Amygdala (tissue), 56 donors: Measurements from ENCODE around the gene ACHE.
"Not testable (repeated sequence)": the region's sequence is repeated elsewhere in the genome, so short reads cannot be mapped to it uniquely, and the experiment has no call there.

ENCODE experiments used
- DNase-seq, 56 donors: peaks; one replicate each; lab custom pipeline; 2025; lab: John Stamatoyannopoulos, UW

ACHE gene

DNA sequence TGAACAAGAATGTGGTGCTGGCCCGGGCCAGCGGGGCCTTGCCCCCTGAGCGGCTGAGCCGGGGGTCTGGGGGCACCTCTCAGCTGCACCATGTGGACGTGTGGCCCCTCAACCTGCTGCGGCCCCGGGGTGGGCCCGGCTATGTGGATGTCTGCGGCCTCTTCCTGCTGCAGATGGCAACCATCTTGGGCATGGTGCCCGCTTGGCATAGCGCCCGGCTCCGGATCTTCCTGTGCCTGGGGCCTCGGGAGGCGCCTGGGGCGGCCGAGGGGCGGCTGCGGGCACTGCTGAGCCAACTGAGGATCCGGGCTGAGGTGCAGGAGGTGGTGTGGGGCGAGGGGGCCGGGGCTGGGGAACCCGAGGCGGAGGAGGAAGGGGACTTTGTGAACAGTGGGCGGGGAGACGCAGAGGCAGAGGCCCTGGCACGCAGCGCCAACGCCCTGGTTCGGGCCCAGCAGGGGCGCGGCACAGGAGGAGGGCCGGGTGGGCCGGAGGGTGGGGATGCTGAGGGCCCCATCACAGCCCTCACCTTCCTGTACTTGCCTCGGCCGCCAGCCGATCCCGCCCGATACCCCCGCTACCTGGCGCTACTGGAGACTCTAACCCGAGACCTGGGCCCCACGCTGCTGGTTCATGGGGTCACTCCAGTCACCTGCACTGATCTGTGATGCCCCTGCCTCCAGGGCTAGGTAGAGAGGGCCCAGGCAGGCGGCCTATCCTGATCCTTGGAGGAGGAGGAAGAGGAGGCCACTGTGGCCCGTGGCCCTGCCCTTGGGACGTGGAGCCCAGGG is 29.6 kb downstream of the ACHE start:
- peak in 55 of 56 donors; percentile 27 to 94 (median 69) for DNase-seq

DNA sequence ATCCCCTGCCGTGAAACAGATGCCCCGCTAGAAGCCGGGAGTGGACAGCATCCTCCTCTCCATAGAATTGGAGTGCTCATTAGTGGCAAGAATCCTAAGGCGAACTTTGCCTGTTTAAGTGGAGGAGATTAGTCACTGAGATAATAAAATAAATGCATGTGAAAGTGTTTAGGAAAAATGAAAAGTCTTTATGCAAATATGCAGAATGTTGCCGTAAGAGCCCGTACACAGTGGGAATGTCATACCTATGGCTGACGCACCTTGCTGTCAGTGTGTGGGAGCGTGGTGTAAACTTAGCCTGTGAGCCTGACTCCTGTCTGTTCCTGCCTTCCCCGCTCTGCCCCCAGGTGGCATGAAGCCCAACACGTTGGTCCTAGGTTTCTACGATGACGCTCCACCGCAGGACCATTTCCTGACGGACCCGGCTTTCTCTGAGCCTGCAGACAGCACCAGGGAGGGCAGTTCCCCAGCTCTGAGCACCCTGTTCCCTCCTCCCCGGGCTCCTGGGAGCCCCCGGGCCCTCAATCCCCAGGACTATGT is 30.2 kb downstream of the ACHE start:
- DNase-seq: no peak

DNA sequence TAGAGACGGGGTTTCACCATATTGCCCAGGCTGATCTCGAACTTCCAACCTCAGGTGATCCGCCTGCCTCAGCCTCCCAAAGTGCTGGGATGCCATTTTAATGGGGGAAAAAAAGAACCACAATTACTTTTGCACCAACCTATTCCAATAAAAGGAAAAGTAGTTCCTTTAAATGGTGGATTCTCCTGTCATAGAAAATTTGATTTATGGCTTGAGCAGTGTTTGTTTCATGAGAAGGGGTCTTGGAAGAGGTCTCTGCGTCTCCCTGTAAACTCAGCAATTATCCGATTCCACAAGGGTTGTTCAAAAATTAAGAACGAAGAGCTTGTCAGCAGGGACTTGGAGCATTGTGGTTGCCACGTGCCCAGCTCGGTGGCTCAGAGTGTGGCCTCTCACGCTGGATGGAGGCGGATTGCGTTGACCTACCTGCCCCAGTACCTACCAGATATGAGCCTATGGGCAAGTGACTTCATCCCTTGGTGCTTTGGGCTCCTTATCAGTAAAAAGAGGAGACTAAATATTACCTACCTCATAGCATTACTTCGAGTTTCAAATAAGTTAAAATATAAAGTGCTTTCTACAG is 31.3 kb downstream of the ACHE start:
- DNase-seq: no peak

DNA sequence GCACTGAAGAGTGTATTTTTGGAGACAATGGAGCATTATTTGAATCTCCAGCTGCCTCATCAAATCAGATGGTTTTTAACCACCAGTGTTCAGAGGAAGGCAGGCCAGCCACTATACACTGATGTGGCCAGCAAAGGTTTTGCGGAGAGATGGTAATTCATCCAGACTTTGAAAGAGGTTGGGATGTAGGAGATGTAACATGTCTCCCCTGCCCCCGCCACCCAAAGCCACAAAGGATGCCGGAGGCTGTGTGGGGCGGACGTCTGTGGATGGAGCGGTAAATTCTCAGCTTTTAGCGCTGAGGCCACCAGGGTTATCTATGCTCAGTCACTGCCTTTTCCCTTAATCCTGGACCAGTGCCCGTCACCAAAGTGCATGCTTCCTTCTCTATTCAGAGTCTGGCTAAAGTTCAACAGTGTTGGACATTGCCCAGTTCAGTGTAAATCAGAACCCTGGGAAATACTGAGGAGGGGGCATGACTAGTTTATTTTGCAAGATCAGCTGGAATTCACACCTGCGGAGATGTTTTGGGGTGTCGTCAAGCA is 32.2 kb downstream of the ACHE start:
- peak in 6 of 56 donors; percentile 6 to 57 (median 32) for DNase-seq

DNA sequence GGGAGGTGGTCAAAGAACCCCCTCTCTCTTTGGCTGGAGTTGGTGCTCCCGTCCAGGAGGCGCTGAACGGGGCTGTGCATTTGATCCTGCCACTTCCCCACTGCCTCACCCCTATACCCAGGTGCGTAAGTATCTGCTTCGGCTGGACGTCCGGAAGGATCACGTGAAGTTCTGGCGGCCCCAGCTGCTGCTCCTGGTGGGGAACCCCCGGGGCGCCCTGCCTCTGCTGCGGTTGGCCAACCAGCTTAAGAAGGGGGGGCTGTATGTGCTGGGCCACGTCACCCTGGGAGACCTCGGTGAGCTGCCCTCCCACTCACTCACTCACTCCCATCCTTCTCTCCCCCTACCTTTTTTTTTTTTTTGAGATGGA is 34.1 kb downstream of the ACHE start:
- DNase-seq: no peak

DNA sequence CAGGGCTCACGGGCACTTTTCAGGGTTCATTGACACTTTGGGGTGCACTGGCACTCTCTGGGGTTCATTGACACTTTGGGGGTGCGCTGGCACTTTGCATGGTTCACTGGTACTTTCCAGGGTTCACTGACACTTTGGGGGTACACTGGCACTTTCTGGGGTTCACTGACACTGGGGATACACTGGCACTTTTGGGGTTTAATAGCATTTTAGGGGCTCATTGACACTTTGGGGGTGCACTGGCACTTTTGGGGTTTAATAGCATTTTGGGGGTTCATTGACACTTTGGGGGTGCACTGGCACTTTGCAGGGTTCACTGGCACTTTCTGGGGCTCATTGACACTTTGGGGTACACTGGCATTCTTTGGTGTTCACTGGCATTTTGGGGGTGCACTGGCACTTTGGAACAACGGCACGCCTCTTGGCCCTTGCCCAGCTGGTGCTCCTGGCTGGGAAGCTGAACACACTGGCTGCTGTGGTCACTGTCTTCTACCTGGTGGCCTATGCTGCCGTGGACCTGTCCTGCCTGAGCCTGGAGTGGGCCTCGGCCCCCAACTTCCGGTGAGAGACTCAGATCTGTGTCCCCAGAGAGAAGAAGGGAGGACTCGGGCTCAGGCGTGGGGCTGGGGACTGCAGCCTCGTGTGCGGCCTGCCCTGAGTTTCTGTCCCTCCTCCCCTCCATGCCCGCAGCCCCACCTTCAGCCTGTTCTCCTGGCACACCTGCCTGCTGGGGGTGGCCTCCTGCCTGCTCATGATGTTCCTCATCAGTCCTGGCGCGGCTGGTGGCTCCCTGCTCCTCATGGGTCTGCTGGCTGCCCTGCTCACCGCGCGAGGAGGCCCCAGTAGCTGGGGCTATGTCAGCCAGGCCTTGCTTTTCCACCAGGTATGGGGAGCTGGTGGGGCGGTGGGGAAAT is 34.7 kb downstream of the ACHE start:
- no peak for DNase-seq

DNA sequence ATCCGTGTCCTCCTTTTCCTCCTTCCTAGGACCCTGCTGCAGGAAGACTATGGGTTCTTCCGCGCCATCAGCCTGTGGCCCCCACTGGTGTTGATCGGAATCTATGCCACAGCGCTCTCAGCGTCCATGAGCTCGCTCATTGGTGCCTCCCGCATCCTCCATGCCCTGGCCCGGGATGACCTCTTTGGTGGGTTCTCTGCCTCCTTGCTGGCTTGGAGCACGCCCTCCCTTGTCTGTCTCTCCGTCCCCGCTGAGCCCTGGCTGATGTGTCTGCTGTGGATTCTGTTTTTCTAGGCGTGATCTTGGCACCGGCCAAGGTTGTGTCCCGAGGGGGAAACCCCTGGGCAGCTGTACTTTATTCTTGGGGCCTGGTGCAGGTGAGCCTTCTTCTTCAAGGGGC is 35.8 kb downstream of the ACHE start:
- no peak for DNase-seq

DNA sequence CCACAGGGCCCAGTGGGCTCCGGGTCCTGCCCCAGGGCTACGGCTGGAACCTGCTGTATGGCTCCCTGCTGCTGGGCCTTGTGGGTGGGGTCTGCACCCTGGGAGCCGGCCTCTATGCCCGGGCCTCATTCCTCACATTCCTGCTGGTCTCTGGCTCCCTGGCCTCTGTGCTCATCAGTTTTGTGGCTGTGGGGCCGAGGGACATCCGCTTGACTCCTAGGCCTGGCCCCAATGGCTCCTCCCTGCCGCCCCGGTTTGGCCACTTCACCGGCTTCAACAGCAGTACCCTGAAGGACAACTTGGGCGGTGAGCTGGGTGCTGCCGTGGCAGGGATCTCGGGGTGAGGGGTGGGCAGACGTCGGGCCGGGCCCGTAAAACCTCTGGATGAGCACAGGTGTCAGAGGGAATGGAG is 38.8 kb downstream of the ACHE start:
- DNase-seq: no peak

DNA sequence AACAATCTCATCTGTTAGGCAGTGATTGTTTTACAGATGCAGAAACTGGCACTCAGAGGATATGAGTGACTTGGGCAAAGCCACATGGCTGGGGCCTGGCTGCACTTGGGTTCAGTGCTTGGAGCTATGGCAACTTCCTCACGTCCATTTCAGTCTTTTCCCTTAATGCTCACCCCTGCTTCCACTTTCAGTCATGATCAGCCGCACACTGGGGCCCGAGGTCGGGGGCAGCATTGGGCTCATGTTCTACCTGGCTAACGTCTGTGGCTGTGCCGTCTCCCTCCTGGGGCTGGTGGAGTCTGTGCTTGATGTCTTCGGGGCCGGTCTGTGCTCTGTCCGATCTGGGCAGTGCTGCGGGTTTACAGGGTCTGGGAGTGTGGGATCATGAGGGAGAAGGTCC is 40.2 kb downstream of the ACHE start:
- no peak for DNase-seq

DNA sequence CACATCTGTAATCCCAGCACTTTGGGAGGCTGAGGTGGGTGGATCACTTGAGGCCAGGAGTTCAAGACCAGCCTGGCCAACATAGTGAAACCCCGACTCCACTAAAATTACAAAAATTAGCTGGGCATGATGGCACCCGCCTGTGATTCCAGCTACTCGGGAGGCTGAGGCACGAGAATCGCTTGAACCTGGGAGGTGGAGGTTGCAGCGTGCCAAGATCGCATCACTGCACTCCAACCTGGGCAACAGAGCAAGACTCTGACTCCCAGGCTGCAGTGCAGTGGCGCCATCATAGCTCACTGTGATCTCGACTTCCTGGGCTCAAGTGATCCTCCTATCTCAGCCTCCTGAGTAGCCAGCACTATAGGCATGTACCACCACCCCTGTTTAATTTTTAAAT is 40.8 kb downstream of the ACHE start:
- DNase-seq: not testable (repeated sequence)

DNA sequence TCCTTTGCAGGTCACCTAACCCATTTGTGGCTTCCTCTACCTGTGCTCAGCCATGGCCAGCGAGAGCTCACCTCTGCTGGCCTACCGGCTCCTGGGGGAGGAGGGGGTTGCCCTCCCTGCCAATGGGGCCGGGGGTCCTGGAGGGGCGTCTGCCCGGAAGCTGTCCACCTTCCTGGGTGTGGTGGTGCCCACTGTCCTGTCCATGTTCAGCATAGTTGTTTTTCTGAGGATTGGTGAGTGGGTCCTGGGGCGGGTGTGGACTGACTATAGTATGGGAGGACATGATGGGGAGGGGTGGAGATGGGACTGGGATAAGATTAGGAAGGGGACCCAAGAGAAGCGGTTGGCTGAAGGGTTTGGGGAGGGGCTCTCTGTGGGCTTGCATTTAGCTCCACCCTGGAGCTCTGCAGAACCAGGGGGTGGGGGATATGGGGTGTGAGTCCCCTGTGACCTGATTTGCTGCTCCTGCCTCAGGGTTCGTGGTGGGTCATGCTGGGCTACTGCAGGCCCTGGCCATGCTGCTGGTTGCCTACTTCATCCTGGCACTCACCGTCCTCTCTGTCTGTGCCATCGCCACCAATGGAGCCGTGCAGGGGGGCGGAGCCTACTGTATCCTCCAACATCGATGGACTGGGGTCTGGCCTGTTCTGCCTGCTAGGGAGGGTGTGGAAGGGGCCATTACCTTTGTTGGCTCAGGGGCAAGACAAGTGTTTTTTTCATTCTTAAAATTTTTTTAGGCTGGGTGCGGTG is 41.4 kb downstream of the ACHE start:
- no peak for DNase-seq

DNA sequence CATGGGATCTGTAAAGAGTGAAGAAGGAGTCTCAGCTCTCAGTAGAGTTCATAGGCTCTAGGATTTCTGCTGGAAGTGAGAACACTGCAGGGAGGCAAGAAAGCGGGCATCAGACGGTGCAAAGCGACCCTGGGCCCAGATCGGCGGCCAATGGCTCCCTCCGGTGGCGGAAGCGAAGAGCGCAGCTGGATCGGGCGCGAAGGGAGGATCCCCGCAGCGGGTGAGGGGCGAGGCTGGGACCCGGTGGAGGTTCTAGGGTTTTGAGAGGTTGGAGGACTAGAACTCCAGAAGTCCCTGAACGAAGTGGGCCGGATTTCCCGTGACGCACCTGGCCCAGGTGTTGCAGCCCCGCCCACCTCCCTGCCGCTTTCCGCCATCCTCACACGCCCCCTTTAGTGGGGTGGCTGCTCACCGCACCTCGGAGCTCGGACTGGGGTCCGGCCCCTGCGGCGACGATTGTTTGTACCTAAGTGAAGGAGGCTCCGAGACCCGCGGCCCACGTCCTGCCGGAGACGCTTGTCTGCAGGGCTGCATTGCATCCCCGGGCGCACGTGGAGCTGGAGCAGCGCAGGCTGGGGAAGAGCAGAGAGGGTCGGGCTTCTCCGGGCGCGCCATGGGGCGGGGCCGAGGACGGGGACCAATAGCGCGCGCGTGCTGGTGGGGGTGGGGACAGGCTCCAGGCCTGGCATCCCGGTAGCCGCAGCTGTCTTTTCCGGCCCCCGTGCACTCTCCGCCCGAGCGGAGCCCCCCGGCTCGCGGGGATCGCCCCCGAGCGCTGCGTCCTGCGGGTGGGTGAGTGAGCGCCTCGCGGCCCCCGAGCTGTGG is 43.4 kb downstream of the ACHE start, which contains the start of gene SLC12A9:
Gene SLC12A9, plus strand, starts transcription at position 666 of the 825 bp plus-strand sequence. CDS start 1,485 bp downstream, outside the sequence.
- peak; percentile 9 to 90 (median 78) for DNase-seq

DNA sequence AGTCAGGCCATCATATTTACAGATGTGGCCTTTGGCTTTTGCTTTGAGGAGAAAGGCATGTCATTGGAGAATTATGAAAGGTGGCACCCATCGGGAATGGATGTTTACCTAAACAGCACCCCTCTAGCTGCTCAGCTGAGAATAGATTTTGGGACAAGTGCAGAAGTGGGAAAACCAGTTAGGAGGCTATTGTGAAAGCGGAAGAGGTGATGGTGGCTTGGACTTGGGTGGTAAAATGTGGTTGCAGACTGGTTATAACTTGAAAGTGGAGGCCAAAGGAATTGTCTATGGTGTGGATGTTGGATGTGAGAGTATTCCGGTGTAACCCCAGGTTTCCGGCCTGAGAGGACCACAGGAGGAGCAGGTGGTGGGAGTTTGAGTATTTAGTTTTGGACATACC is 48.3 kb downstream of the ACHE start:
- DNase-seq: no peak

DNA sequence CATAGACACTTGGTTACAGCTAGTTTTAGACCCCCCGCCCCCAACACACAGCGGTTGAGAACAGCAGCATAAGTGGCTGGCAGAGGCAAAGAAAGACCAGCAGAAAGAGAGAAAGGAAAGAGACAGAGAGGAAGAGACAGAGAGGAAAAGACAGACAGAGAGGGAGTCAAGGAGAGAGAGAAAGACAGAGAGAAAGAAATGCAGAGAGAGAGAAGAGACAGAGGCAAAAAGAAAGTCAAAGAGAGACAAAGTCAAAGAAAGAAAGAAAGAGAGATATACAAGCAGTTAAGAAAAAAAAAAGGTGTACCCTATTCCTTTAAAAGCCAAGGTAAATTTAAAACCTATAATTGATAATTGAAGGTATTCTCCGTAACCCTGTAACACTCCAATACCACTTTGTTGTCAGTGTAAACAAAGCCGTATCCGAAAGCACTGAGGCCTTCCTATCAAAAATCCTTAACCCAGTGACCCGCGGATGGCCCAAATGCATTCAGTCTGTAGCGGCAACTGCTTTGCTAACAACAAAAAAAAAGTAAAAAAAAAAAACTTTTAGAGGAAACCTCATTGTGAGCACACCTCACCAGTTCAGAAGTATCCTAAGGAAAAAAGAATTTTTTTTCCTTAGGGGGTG is 55.1 kb downstream of the ACHE start:
- DNase-seq: no peak
